ENCODE measurements around the gene RASSF10.

RASSF10 gene

DNA sequence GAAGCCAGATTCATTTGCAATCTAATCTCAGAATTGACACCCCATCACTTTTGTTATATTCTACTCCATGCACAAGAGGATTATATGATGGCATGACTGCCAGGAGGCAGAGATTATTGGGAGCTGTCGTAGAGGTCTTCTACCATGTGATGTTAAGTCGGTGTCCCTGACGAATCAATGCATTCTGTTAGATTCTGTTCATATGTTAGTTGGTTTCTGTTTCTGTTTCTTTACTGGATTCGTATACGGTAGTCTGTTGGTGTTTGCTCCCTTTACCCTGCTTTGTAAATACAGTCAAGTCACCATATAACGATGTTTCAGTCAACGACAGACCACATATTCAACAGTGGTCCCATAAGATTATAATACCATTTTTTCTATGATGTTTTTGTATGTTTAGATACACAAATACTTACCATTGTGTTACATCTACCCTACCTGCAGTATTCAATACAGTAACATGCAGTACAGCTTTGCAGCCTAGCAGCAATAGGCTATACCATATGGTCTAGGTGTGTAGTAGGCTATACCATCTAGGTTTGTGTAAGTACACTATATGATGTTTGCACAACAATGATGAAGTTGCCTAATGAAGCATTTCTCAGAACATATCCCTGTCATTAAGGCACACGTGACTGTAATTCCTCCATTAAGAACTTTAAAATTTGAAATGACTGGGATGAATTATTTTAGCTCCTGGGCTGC, 22.8 kb upstream of the RASSF10 start:
- Histone ChIP-seq H3K27ac (replicated peaks) (no peak overlapping the region), H3K27me3 (ENCODE audit: insufficient read depth, poor library complexity, severe bottlenecking) (no peaks in the 10 kb centered on the region), H3K4me3 (replicated peaks; ENCODE audit: insufficient read depth, low read length) (no peak overlapping the region)
- TF ChIP-seq SPI1 (IDR thresholded peaks at IDR 0.05; ENCODE audit: borderline replicate concordance, low read depth) (no peak), POLR2AphosphoS5 (IDR thresholded peaks at IDR 0.05; ENCODE audit: low read depth) (no peak), GABPA (IDR thresholded peaks at IDR 0.05; ENCODE audit: low read depth) (no peak), CTCF (IDR thresholded peaks at IDR 0.05; ENCODE audit: insufficient read depth, low read length) (no peak)
- TF ChIP-seq, protein P1, sequence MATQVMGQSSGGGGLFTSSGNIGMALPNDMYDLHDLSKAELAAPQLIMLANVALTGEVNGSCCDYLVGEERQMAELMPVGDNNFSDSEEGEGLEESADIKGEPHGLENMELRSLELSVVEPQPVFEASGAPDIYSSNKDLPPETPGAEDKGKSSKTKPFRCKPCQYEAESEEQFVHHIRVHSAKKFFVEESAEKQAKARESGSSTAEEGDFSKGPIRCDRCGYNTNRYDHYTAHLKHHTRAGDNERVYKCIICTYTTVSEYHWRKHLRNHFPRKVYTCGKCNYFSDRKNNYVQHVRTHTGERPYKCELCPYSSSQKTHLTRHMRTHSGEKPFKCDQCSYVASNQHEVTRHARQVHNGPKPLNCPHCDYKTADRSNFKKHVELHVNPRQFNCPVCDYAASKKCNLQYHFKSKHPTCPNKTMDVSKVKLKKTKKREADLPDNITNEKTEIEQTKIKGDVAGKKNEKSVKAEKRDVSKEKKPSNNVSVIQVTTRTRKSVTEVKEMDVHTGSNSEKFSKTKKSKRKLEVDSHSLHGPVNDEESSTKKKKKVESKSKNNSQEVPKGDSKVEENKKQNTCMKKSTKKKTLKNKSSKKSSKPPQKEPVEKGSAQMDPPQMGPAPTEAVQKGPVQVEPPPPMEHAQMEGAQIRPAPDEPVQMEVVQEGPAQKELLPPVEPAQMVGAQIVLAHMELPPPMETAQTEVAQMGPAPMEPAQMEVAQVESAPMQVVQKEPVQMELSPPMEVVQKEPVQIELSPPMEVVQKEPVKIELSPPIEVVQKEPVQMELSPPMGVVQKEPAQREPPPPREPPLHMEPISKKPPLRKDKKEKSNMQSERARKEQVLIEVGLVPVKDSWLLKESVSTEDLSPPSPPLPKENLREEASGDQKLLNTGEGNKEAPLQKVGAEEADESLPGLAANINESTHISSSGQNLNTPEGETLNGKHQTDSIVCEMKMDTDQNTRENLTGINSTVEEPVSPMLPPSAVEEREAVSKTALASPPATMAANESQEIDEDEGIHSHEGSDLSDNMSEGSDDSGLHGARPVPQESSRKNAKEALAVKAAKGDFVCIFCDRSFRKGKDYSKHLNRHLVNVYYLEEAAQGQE (IDR thresholded peaks at IDR 0.05; ENCODE audit: insufficient replicate concordance, low read depth): no peak
- no peak for DNase-seq (ENCODE audit: low read depth in 1 of 2, low spot score in 1 of 2)

- Histone ChIP-seq H3K27ac (replicated peaks) (no peak overlapping the region), H3K27me3 (ENCODE audit: insufficient read depth, poor library complexity, severe bottlenecking) (no peaks in the 10 kb centered on the region), H3K4me3 (replicated peaks; ENCODE audit: insufficient read depth, low read length) (no peak overlapping the region)
- peak in 1 of 2 experiments; percentile 5 for DNase-seq (ENCODE audit: low read depth in 1 of 2, low spot score in 1 of 2)
- TF ChIP-seq SPI1 (IDR thresholded peaks at IDR 0.05; ENCODE audit: borderline replicate concordance, low read depth) (no peak), CTCF (IDR thresholded peaks at IDR 0.05; ENCODE audit: insufficient read depth, low read length) (no peak), POLR2AphosphoS5 (IDR thresholded peaks at IDR 0.05; ENCODE audit: low read depth) (no peak), GABPA (IDR thresholded peaks at IDR 0.05; ENCODE audit: low read depth) (no peak)
- TF ChIP-seq, protein P1 (IDR thresholded peaks at IDR 0.05; ENCODE audit: insufficient replicate concordance, low read depth): no peak
Observed at GRCh38 chr11:12989428-12990161, 19.5 kb upstream of the RASSF10 start.

DNA sequence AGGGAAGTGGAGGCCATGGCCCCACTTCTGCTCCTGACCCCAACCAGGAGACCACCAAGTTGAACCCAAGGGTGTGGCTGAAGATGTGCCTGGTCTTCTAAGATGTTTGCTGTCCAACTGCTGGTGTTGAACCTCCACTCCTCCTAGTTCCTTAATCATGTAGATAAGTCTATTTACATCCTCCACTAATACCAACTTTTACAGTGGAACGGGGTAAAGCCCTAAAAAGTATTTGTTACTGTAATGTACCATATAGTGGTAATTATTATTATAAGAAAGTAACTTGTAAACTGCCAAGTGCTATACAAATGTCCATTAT, 19.0 kb upstream of the RASSF10 start:
- H3K27me3 ChIP-seq (ENCODE audit: insufficient read depth, poor library complexity, severe bottlenecking): no peaks in the 10 kb centered on the region
- TF ChIP-seq, protein P1 (IDR thresholded peaks at IDR 0.05; ENCODE audit: insufficient replicate concordance, low read depth): peak; percentile 73
- TF ChIP-seq CTCF (IDR thresholded peaks at IDR 0.05; ENCODE audit: insufficient read depth, low read length): no peak
- no peak overlapping the region for H3K4me3 ChIP-seq (replicated peaks; ENCODE audit: insufficient read depth, low read length)
- no peak overlapping the region for H3K27ac ChIP-seq (replicated peaks)
- no peak for DNase-seq (ENCODE audit: low read depth in 1 of 2, low spot score in 1 of 2)
